AG09319 (cell line): Measurements from ENCODE around the gene FRMPD4.

Experiments used
- DNase-seq: peaks from one replicate; pipeline ENCODE4 v3.0.0-alpha.2; 2010; ENCODE audit warnings: low read depth; ENCODE audit errors: extremely low read depth
- CTCF ChIP-seq: IDR thresholded peaks from 2 replicates; pipeline ENCODE4 v1.5.1; 2011; ENCODE audit warnings: low read depth, mild to moderate bottlenecking, inconsistent platforms, low read length, moderate library complexity

FRMPD4 gene

GRCh38 chrX:12236156-12236555, 97.9 kb downstream of the FRMPD4 start:
- TF ChIP-seq CTCF, result no peak
- no peak for DNase-seq

GRCh38 chrX:12237131-12237530, 98.9 kb downstream of the FRMPD4 start:
- TF ChIP-seq CTCF, result no peak
- DNase-seq, result no peak

GRCh38 chrX:12237771-12238170, 99.5 kb downstream of the FRMPD4 start:
- TF ChIP-seq CTCF, result no peak
- no peak for DNase-seq

GRCh38 chrX:12239356-12240082, 101.2 kb downstream of the FRMPD4 start:
- no peak for DNase-seq
- TF ChIP-seq CTCF, result no peak

GRCh38 chrX:12240491-12240890, 102.2 kb downstream of the FRMPD4 start:
- DNase-seq, result no peak
- no peak for TF ChIP-seq CTCF

GRCh38 chrX:12241026-12241425, 102.8 kb downstream of the FRMPD4 start:
- TF ChIP-seq CTCF, result no peak
- no peak for DNase-seq

GRCh38 chrX:12245650-12246645, 107.7 kb downstream of the FRMPD4 start:
- no peak for TF ChIP-seq CTCF
- DNase-seq, result peak; percentile 30
